ENCODE measurements around the gene PCARE. TPM values are rescaled to one million over a fixed set of nuclear protein-coding genes. Genes with fewer than 3 reads are reported as not detected.

Gene PCARE
- total RNA-seq: 1 to 10 TPM in 1 of 4 donors, under 1 TPM in 2, not detected in 1; 0.03 to 1.3 (median 0.36) TPM

- peak in 1 of 2 donors; percentile 68 for ATAC-seq
- H3K27ac ChIP-seq: peak within 1 kb of the TSS in 2 of 4 donors; percentile 9 to 44
- peaks cover 0 to 13% of the 10 kb centered on the region in 2 donors for H3K4me1 ChIP-seq
- intact Hi-C loops (cut with DNase I; ENCODE audit: low total_unique reads): no loop called here
- DNase-seq: no peak
- TF ChIP-seq CTCF (IDR thresholded peaks at IDR 0.05 in 4 of 5, conservative IDR thresholded peaks at IDR 0.05 in 1 of 5): no peak
- no peak for TF ChIP-seq POLR2A (IDR thresholded peaks at IDR 0.05)
- in situ Hi-C loops (cut with MboI; ENCODE audit: low sequenced_read_pairs in 4 of 4): no loop called here
- H3K36me3 ChIP-seq: no peaks in the 10 kb centered on the region
- H3K27me3 ChIP-seq: no peaks in the 10 kb centered on the region
- H3K4me3 ChIP-seq: no peak within 1 kb of the TSS
- no peaks in the 10 kb centered on the region for H3K9me3 ChIP-seq
Measured at GRCh38 chr2:29074411-29074810, at the start of gene PCARE. PCARE (minus strand) TSS chr2:29074523; CDS start chr2:29074261, 262 bp downstream.

GRCh38 chr2:29123617-29124349, 49.5 kb upstream of the PCARE start:
- Histone ChIP-seq H3K27ac (peak overlapping the region; percentile 49 to 77 (median 65)), H3K4me3 (no peak overlapping the region)

GRCh38 chr2:29120846-29121245, 46.5 kb upstream of the PCARE start:
- ATAC-seq: no peak
- Histone ChIP-seq H3K9me3 (no peaks in the 10 kb centered on the region), H3K4me3 (no peak overlapping the region), H3K36me3 (peaks cover 0 to 34% of the 10 kb centered on the region in 2 donors), H3K27ac (peak overlapping the region; percentile 0 to 94 (median 30)), H3K4me1 (peaks cover 39 to 54% of the 10 kb centered on the region in 2 donors), H3K27me3 (no peaks in the 10 kb centered on the region)
- no peak for DNase-seq
- in situ Hi-C loops (cut with MboI; ENCODE audit: low sequenced_read_pairs in 4 of 4) (no loop called here), intact Hi-C loops (cut with DNase I; ENCODE audit: low total_unique reads) (no loop called here)
- no peak for TF ChIP-seq POLR2A (IDR thresholded peaks at IDR 0.05)
- no peak for TF ChIP-seq CTCF (IDR thresholded peaks at IDR 0.05 in 4 of 5, conservative IDR thresholded peaks at IDR 0.05 in 1 of 5)

More at GRCh38 chr2:29123617-29124349, 49.5 kb upstream of the PCARE start:
- TF ChIP-seq POLR2A (IDR thresholded peaks at IDR 0.05): no peak
- no peak for TF ChIP-seq CTCF (IDR thresholded peaks at IDR 0.05 in 4 of 5, conservative IDR thresholded peaks at IDR 0.05 in 1 of 5)
- in situ Hi-C loops (cut with MboI; ENCODE audit: low sequenced_read_pairs in 4 of 4): no loop called here
- no peaks in the 10 kb centered on the region for H3K9me3 ChIP-seq
- H3K4me1 ChIP-seq: peaks cover 20 to 42% of the 10 kb centered on the region in 2 donors
- ATAC-seq (peak in 1 of 2 donors; percentile 76), DNase-seq (no peak)
- intact Hi-C loops (cut with DNase I; ENCODE audit: low total_unique reads): no loop called here
- peaks cover 0 to 34% of the 10 kb centered on the region in 2 donors for H3K36me3 ChIP-seq
- H3K27me3 ChIP-seq: no peaks in the 10 kb centered on the region

GRCh38 chr2:29119211-29119610, 44.9 kb upstream of the PCARE start:
- Histone ChIP-seq H3K36me3 (peaks cover 0 to 22% of the 10 kb centered on the region in 2 donors), H3K9me3 (no peaks in the 10 kb centered on the region), H3K27me3 (no peaks in the 10 kb centered on the region), H3K27ac (peak overlapping the region; percentile 85 to 94 (median 93)), H3K4me1 (peaks cover 39 to 60% of the 10 kb centered on the region in 2 donors), H3K4me3 (peak overlapping the region in 1 of 4 donors; percentile 1)
- ATAC-seq: no peak
- in situ Hi-C loops (cut with MboI; ENCODE audit: low sequenced_read_pairs in 4 of 4) (loop anchor here in 1 of 4 donors (10.0 kb wide), 1 partner anchor 104 kb away; no protein-coding TSS in a partner anchor), intact Hi-C loops (cut with DNase I; ENCODE audit: low total_unique reads) (loop anchor here (10.0 kb wide), 1 partner anchor 724 kb away; the partner anchor contains the start of gene FOSL2)
- TF ChIP-seq CTCF (IDR thresholded peaks at IDR 0.05 in 4 of 5, conservative IDR thresholded peaks at IDR 0.05 in 1 of 5) (no peak), POLR2A (IDR thresholded peaks at IDR 0.05) (no peak)
- DNase-seq: no peak

Measured in gastrocnemius medialis (tissue), 4 donors.